Body of pancreas (tissue), 4 donors: ENCODE results near the gene ZNF8. TPM values are rescaled to one million over a fixed set of nuclear protein-coding genes. Genes with fewer than 3 reads are reported as not detected.

Source experiments
- ATAC-seq: fragments of 150-250 bp; one replicate; pipeline ENCODE4 v1.9.1; 2016
- DNase-seq, 4 donors: peaks; one replicate each; pipeline ENCODE4 v3.0.0-alpha.2; 2019
- H3K27ac ChIP-seq, 4 donors: fragments of 200-600 bp; sonication (generic); 1 replicate in 3 of 4; 2 replicates in 1 of 4; pipeline versions ENCODE4 v1.5.1 to v1.6.1; 2016 to 2019; ENCODE audit warnings: mild to moderate bottlenecking in 1 of 4, mixed read lengths in 1 of 4, moderate library complexity in 1 of 4
- H3K27me3 ChIP-seq, 2 donors: fragments of 200-600 bp; sonication (generic); one replicate each; pipeline ENCODE4 v1.6.0; 2016; ENCODE audit warnings: mild to moderate bottlenecking in 1 of 2
- H3K36me3 ChIP-seq, 2 donors: fragments of 200-600 bp; sonication (generic); replicated peaks in 1 of 2; 2 replicates each; pipeline ENCODE4 v1.5.1; 2016; ENCODE audit warnings: low read depth in 2 of 2; ENCODE audit not compliant: insufficient read depth in 1 of 2
- H3K4me1 ChIP-seq: fragments of 200-600 bp; sonication (generic); one replicate; pipeline ENCODE4 v1.6.0; 2016
- H3K4me3 ChIP-seq, 2 donors: fragments of 200-600 bp; sonication (generic); 1 replicate in 1 of 2; 2 replicates in 1 of 2; pipeline ENCODE4 v1.5.1; 2016 to 2019
- H3K9me3 ChIP-seq, 3 donors: fragments of 200-600 bp; sonication (generic); 1 replicate in 2 of 3; 2 replicates in 1 of 3; pipeline ENCODE4 v1.5.1; 2016
- POLR2A ChIP-seq, 3 donors: fragments of 450-650 bp; IDR thresholded peaks; one replicate each; pipeline ENCODE4 v1.6.1; 2016; ENCODE audit warnings: antibody characterized with exemption in 3 of 3, mild to moderate bottlenecking in 2 of 3
- WGBS, 2 donors: methylation state at CpG; one replicate each; pipeline ENCODE4 v1.1.5; 2017; 5-methylcytosine and 5-hydroxymethylcytosine counted together
- intact Hi-C: fragments of 100-400 bp; cut with DNase I; formaldehyde crosslinking; loops from one replicate; pipeline ENCODE4 v1.15.1; 2023
- microRNA-seq, 2 donors: library from miRNA; unstranded; fragments of <30 nt; microRNA quantifications; one replicate each; pipeline ENCODE4, GENCODE V29; 2016; ENCODE audit warnings: borderline number of aligned reads in 2 of 2, borderline replicate concordance in 2 of 2
- small RNA-seq: library from RNA; depleted of rRNA; stranded (forward); fragments of <200 nt; gene quantifications from one replicate; pipeline ENCODE3, GENCODE V24; 2016
- total RNA-seq, 2 donors: library from RNA; depleted of rRNA; stranded (reverse); fragments of >200 nt; gene quantifications; one replicate each; pipeline ENCODE4 v1.1.0, GENCODE V29; 2016
- TF ChIP-seq, protein P1 (sequence below), 7 experiments: fragments of 450-650 bp in 4 of 7; fragments of 200-600 bp in 3 of 7; sonication (generic) in 3 of 7; IDR thresholded peaks; one replicate each; pipeline ENCODE4 v1.5.1; 2016 to 2019; ENCODE audit warnings: antibody characterized with exemption in 7 of 7

Gene ZNF8
- total RNA-seq, 2 donors from 2014 or later = 3.6 to 4.6 TPM

DNA sequence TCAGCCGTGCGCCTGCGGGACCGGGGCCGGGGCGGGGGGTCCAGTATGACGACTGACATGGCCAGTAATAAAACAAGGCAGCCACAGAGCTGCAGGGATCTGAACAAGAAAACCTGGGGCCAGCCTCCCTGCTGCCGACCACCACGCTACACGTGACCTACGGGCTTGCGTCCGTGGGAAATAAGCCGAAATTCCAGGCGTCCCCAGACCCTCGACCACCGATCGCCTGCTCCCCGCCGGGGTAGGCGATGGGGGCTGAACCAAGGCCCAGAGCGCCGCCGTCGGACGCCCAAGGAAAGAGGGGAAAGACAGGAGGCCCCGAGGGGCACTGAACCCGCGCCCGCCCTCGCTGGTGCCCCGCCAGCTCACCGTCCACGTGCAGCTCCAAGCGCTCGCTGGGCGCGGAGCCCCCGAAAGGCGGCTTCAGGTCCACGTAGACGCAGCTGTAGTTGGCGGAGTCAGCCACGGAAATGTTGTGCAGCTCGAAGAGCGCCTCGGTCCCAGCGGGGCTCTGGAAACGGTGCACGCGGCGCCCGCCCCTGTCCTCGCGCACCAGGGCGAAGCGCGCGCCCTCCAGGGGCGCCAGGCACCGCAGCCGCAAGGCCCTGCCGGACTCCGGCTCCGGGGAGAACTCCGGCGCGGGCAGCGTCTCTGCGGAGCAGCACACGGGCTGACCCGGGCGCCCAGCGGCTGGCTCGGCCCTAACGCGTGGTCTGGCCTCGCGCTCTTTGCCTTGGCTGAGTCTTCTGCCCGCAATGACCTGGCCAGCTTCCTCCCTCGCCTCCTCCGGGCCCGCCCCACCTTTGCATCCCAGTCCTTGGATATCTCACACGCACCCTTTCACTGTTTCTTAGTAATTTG is 71.5 kb downstream of the ZNF8 start:
- no peaks in the 10 kb centered on the region for H3K9me3 ChIP-seq
- no peak for ATAC-seq
- peaks cover 18% of the 10 kb centered on the region for H3K4me1 ChIP-seq
- H3K27ac ChIP-seq = no peak overlapping the region
- intact Hi-C loops = no loop called here
- no peak for DNase-seq
- 32 to 59% methylated on average over 23 to 84 of the region's 84 CpGs for WGBS, 2 donors
- H3K4me3 ChIP-seq = no peak overlapping the region
- no peaks in the 10 kb centered on the region for H3K36me3 ChIP-seq
- H3K27me3 ChIP-seq = peaks cover 0 to 5% of the 10 kb centered on the region in 2 donors
- no peak for TF ChIP-seq POLR2A (IDR thresholded peaks at IDR 0.05)
- TF ChIP-seq, protein P1, sequence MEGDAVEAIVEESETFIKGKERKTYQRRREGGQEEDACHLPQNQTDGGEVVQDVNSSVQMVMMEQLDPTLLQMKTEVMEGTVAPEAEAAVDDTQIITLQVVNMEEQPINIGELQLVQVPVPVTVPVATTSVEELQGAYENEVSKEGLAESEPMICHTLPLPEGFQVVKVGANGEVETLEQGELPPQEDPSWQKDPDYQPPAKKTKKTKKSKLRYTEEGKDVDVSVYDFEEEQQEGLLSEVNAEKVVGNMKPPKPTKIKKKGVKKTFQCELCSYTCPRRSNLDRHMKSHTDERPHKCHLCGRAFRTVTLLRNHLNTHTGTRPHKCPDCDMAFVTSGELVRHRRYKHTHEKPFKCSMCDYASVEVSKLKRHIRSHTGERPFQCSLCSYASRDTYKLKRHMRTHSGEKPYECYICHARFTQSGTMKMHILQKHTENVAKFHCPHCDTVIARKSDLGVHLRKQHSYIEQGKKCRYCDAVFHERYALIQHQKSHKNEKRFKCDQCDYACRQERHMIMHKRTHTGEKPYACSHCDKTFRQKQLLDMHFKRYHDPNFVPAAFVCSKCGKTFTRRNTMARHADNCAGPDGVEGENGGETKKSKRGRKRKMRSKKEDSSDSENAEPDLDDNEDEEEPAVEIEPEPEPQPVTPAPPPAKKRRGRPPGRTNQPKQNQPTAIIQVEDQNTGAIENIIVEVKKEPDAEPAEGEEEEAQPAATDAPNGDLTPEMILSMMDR (IDR thresholded peaks at IDR 0.05) = no peak

GRCh38 chr19:58350871-58351557 is 72.3 kb downstream of the ZNF8 start:
- TF ChIP-seq, protein P1 (IDR thresholded peaks at IDR 0.05) = no peak
- no peak for TF ChIP-seq POLR2A (IDR thresholded peaks at IDR 0.05)
- Histone ChIP-seq H3K27ac (no peak overlapping the region), H3K4me3 (no peak overlapping the region), H3K27me3 (peaks cover 0 to 5% of the 10 kb centered on the region in 2 donors), H3K36me3 (no peaks in the 10 kb centered on the region), H3K9me3 (no peaks in the 10 kb centered on the region), H3K4me1 (peaks cover 18% of the 10 kb centered on the region)
- 59 to 63% methylated on average over 28 to 34 of the region's 34 CpGs for WGBS, 2 donors
- ATAC-seq (no peak), DNase-seq (no peak)
- intact Hi-C loops = no loop called here

GRCh38 chr19:58351558-58351878 is 72.8 kb downstream of the ZNF8 start:
- Histone ChIP-seq H3K4me1 (peaks cover 18% of the 10 kb centered on the region), H3K9me3 (no peaks in the 10 kb centered on the region), H3K36me3 (no peaks in the 10 kb centered on the region), H3K27me3 (peaks cover 0 to 5% of the 10 kb centered on the region in 2 donors), H3K4me3 (no peak overlapping the region), H3K27ac (no peak overlapping the region)
- 82 to 84% methylated on average over 7 to 9 of the region's 9 CpGs for WGBS, 2 donors
- intact Hi-C loops = no loop called here
- no peak for ATAC-seq
- no peak for TF ChIP-seq POLR2A (IDR thresholded peaks at IDR 0.05)
- TF ChIP-seq, protein P1 (IDR thresholded peaks at IDR 0.05) = no peak
- no peak for DNase-seq

DNA sequence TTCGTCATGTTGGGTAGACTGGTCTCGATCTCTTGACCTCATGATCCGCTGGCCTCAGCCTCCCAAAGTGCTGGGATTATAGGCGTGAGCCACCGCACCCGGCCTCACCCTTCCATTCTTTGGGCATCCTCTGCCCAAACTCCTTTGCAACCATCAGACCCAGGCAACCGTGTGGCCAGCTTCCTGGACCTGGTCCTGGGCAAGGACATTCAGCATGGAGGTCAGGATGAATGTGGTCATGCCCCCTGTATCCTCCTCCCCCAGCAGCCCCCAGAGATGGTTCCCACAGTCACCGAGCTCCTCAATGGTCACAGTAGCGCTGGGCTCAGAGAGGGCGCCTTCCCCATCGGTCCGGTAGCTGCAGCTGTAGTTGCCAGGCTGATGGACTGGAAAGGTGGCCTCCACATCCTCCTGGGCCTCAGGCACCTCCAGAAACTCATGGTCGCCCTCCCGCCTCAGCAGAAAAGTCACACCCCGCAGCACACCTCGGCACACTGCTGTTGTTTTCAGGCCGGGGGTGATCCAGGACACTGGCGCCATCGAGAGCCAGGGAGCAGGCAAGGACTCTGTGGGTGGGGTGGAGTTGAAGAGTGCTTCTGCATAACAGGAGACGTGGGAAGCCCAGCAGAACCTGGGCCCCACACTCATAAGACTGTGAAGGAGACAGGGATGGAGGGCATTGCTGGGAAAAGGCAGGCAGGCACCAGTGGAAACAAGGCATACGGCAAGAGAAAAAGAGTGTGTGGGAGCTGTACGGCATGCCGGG is 73.4 kb downstream of the ZNF8 start:
- Histone ChIP-seq H3K27ac (no peak overlapping the region), H3K4me3 (no peak overlapping the region), H3K9me3 (no peaks in the 10 kb centered on the region), H3K4me1 (peaks cover 15% of the 10 kb centered on the region), H3K36me3 (no peaks in the 10 kb centered on the region), H3K27me3 (peaks cover 0 to 5% of the 10 kb centered on the region in 2 donors)
- 77 to 80% methylated on average over 14 to 23 of the region's 23 CpGs for WGBS, 2 donors
- DNase-seq (no peak), ATAC-seq (no peak)
- intact Hi-C loops = no loop called here
- TF ChIP-seq POLR2A (IDR thresholded peaks at IDR 0.05) = no peak
- TF ChIP-seq, protein P1 (IDR thresholded peaks at IDR 0.05) = no peak

Small RNA genes within 50 kb of the gene (microRNA-seq; reads per million reads assigned to microRNA genes)
- gene MIR6806 = 0 to 0.45 reads per million in 2 donors

Small RNA genes within 50 kb of the gene (small RNA-seq; reads per million reads assigned to genes)
- gene MIR6806 = not detected

Other genes starting within 250 kb of the ZNF8 start
- not detected for gene ZSCAN1, start 244.9 kb upstream of the ZNF8 start, total RNA-seq
- 1 to 10 TPM; 3.9 to 4.9 TPM for gene ZNF135, start 219.7 kb upstream of the ZNF8 start, total RNA-seq
- 10 to 100 TPM; 37.4 to 43.2 TPM for gene ZSCAN18, start 180.7 kb upstream of the ZNF8 start, total RNA-seq
- gene ZNF329, start 128.2 kb upstream of the ZNF8 start, total RNA-seq = 1 to 10 TPM; 2.6 to 4.6 TPM
- 10 to 100 TPM; 15.6 to 31.6 TPM for gene ZNF274, start 95.9 kb upstream of the ZNF8 start, total RNA-seq
- 10 to 100 TPM in 1 of 2 donors, 1 to 10 TPM in 1; 9.9 to 17.1 TPM for gene ZNF544, start 50.0 kb upstream of the ZNF8 start, total RNA-seq
- gene ERVK3-1, start 26.4 kb downstream of the ZNF8 start, total RNA-seq = 10 to 100 TPM; 39.6 to 54.2 TPM
- gene ZSCAN22, start 48.0 kb downstream of the ZNF8 start, total RNA-seq = 1 to 10 TPM in 1 of 2 donors, under 1 TPM in 1; 0.99 to 3.1 TPM
- 10 to 100 TPM in 1 of 2 donors, 1 to 10 TPM in 1; 6.2 to 11.5 TPM for gene A1BG, start 74.5 kb downstream of the ZNF8 start, total RNA-seq
- 1 to 10 TPM; 4.6 to 4.7 TPM for gene ZNF497, start 83.8 kb downstream of the ZNF8 start, total RNA-seq
- gene ZNF837, start 102.1 kb downstream of the ZNF8 start, total RNA-seq = 10 to 100 TPM in 1 of 2 donors, 1 to 10 TPM in 1; 7.3 to 15.2 TPM
- 1,000 to 10,000 TPM in 1 of 2 donors, 100 to 1,000 TPM in 1; 577 to 1,133 TPM for gene RPS5, start 108.3 kb downstream of the ZNF8 start, total RNA-seq
- gene RNF225, start 116.7 kb downstream of the ZNF8 start, total RNA-seq = not detected
- 10 to 100 TPM in 1 of 2 donors, 1 to 10 TPM in 1; 4.9 to 11.5 TPM for gene ZNF584, start 129.7 kb downstream of the ZNF8 start, total RNA-seq
- gene ZNF132, start 161.2 kb downstream of the ZNF8 start, total RNA-seq = 1 to 10 TPM; 3.4 to 5.9 TPM
- 1 to 10 TPM; 4.6 to 8.6 TPM for gene ZNF324B, start 172.7 kb downstream of the ZNF8 start, total RNA-seq
- gene ZNF324, start 188.1 kb downstream of the ZNF8 start, total RNA-seq = 10 to 100 TPM in 1 of 2 donors, 1 to 10 TPM in 1; 9.9 to 13.2 TPM
- 10 to 100 TPM in 1 of 2 donors, 1 to 10 TPM in 1; 8.2 to 10.4 TPM for gene ZNF446, start 197.4 kb downstream of the ZNF8 start, total RNA-seq
- 1 to 10 TPM; 5.4 to 9.9 TPM for gene SLC27A5, start 233.0 kb downstream of the ZNF8 start, total RNA-seq
- gene ZBTB45, start 240.9 kb downstream of the ZNF8 start, total RNA-seq = 10 to 100 TPM in 1 of 2 donors, 1 to 10 TPM in 1; 9.9 to 12.9 TPM